HG03097 (cell line): ENCODE results near the gene HPN.
"Not testable (repeated sequence)": the region's sequence is repeated elsewhere in the genome, so short reads cannot be mapped to it uniquely, and the experiment has no call there.

ENCODE experiments used
- ATAC-seq: cut with Tn5 transposase; IDR thresholded peaks from one replicate; pipeline ENCODE4 v1.9.1; 2021; ENCODE audit not compliant: unreplicated experiment, low FRiP score

The HPN gene

DNA sequence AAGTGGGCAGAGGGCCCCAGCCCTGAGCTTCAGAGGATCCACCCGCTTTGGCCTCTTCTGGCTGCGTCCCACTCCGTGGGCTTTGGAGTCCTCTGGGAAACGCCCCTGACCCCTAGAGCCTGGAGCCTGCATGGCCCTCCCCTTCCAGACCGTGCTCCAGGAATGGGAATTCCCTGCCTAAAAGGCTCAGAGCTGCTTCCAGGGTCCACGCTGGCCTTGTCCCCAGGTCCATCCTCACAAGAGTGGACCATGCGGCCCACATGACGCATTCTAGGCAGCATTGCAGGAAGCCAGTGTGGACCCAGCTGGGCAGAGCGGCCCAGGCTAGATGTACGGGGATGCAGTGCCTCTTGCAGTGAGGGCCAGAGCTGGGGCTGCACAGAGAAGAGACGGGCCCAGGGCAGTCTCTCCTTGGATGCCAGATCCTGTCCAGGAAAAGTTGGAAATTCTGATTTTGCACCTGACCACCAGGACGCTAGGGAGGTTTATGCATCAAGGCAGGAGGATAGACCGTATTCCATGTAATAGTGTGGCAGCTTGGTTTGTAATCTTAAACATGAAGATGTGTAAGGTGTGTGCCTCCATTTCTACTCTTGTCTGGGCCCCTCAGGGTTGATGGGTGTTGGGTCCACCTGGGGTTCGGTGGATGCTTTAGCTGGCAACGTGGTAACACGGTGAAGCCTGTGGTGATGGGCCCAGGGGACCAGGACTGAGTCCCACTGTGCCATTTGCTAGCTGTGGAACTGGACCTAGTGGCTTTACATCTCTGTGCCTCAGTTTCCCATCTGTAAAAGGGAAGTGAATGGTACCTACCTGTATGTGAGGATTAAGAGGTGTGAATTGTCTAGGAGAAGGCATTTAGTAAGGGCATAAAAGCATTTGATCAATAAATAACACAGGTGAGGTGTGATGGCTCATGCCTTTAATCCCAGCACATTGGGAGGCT lies 59.3 kb downstream of the HPN start:
- no peak for ATAC-seq

DNA sequence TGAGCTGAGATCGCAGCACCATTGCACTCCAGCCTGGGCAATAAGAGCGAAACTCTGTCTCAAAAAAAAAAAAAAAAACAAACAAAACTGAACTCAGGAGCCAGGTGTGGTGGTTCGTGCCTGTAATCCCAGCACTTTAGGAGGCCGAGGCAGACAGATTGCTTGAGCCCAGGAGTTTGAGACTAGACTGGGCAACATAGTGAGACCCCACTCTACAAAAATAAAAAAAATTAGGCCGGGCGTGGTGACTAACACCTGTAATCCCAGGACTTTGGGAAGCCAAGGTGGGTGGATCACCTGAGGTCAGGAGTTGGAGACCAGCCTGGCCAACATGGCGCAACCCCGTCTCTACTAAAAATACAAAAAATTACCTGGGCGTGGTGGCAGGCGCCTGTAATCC lies 60.4 kb downstream of the HPN start:
- not testable (repeated sequence) for ATAC-seq

DNA sequence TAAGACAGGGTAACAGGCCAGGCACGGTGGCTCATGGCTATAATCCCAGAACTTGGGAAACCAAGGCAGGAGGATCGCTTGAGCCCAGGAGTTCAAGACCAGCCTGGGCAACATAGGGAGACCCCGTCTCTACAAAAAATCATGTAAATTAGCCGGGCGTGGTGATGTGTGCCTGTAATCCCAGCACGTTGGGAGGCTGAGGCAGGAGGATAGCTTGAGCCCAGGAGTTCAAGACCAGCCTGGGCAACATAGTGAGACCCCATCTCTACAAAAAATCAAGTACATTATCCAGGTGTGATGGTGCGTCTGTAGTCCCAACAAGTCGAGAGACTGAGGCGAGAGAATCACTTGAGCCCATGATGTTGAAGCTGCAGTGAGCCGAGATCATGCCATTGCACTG lies 62.1 kb downstream of the HPN start:
- ATAC-seq: not testable (repeated sequence)

DNA sequence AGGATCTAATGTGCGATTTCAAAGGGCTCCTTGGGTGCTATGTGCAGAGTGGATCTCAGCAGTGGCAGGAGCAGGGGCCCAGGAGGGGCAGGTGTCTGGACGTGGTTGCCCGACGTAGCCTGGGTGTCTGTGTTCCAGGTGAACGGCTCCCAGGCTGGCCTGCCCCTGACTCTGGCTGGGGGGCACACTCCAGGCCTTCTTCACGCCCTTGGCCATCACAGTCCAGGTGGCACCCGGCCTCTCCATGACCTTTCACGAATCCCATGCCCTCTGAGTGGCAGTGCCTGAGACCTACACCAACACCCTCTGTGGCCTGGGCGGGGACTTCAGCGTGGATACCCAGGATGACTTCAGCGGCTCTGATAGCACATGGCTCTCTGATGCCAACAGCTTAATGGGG lies 62.8 kb downstream of the HPN start:
- ATAC-seq: no peak

DNA sequence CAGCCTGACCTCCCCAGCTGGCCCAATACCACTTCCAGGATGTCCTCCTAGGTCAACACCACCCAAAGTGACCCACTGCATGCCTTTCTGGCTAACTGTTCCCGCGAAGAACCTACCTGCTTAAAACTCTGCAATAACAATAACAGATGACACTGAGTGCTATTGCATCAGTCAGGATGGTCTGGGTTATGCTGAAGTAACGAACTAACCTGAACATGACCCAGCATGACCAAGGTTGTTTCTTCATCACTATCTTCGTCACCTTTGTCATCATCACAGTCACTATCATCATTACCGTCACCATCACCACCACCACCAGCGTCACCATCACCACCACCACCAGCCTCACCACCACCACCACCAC lies 63.5 kb downstream of the HPN start:
- no peak for ATAC-seq

DNA sequence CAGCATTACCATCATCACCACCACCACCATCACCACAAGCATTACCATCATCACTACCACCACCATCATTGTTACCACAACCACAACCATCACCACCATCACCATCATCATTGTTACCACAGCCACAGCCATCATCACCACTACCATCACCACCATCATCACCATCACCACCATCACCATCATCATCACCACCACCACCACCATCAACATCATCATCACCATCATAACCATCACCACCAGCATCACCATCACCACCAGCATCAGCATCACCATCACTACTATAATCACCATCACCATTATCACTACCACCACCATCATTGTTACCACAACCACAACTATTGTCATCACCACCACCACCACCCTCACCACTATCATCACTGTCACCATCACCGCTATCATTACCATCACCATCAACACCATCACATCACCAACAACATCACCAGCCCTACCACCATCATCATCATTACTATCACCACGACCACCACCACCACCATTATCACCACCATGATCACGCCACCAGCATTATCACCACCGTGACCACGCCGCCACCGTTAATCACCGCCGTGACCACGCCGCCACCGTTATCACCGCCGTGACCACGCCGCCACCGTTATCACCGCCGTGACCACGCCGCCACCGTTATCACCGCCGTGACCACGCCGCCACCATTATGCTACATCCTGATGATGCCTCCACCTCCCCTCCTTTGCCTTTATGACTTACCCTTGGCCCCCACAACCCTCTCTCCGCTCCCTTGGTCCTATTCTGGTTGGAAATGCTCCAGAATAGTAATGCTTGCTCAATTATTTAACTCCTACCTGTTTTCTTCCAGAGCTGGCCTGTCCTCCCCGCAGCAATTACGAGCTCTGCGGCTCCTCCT lies 64.1 kb downstream of the HPN start:
- ATAC-seq: no peak

DNA sequence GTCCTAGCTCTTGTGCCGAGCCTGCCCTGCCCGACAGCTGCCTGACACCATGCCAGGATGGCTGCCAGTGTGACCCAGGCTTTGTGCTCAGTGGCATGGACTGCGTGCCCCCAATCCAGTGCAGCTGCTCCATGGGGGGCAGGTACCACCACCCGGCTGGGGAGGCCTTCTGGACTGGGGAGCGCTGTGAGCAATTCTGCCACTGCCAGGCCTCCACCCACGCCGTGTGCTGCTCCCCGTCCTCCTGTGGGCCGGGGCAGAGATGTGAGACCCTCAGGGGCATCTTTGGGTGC lies 64.7 kb downstream of the HPN start:
- ATAC-seq: no peak

DNA sequence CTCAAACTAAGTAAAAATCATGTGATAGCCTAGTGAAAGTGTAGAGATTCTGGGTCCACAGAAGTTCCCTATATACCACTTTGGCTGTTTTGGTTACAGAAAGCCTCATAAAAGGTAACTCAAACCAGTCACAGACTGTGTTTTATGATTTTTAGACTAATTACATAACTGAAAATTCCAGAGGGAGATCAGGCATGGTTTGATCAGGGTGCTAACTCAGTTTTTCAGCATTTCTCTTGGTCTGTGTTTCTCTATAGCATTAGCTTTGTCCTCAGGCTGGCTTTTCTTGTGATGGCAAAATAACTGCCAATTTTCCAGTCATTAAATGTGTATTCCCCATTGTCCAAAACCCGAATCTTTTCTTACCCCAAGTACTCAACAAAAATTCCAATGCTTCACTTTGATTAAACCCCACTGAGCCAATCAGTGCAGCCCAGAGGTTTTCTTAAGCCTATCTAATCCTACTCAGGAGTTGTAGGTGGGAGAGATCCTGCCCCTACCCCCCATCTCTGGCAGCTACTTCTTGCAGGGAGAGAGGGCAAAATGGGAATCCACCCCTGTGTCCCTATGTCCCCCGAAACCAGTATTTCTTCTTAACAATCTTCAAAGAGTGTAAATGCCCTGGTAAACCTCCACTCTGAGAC lies 65.5 kb downstream of the HPN start:
- no peak for ATAC-seq

DNA sequence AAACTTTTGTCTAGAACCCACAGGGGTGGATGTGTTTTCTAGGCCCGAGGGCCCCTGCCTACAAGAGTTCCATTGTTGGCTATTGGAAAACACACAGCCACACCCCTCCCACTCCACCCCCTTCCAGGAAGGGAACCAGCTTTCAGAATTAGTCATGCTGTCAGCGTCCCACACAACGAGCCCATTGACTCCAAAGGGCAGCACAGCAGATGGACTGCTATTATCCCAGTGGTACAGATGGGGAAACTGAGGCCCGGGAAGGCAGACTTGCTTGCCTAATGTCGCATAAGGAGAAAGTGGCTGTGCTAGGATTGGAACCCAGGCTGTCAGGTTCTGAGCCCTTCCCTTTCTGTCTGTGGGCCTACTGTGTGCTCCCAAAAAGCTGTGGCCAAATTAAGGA lies 66.0 kb downstream of the HPN start:
- no peak for ATAC-seq

DNA sequence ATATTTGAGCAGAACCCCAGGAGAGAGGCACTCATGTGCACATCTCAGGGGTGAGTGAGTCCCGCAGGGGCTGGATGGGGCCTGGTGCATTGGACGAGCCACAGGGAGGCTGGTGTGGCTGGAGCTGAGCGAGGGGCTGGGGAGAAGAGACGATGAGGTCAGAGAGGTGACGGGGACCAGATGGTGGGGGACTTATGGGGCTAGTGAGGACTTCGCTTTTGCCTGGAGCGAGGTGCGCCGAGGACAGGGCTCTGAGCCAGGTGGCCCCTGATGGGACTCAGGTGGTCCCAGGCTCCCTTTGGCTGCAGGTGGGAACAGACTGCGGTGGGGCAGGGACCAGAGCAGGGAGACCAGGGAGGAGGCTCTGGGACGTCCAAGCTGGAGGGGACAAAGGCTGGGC lies 67.2 kb downstream of the HPN start:
- ATAC-seq: no peak

DNA sequence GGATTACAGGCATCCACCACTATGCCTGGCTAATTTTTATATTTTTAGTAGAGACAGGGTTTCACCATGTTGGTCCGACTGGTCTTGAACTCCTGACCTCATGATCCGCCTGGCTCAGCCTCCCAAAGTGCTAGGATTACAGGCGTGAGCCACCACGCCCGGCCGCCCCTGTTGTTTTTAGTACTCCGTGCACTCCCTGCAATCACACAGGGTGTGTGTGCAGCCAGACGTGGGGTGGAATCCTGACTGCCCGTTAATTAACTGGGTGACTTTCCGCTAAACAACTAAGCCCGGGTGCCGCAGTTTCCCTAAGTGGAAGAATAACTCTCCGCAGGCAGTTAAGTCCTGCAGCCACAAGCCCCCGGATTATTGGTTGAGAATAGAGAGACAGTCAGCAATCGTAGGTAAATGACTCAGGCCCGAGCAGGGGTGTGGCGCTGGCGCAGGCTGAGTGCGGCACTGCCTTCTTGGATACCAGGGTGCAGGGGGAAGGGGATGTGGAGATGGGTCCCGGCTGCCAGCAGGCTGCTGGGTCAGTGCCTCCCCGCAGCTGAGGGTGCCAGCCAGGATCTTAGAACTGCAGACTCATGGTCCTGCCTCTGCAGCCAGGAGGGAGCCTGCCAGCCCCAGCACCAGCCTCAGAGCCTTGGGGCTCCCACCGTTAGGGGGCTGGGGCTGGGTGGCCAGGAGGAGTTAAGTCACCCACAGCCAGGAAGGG lies 68.0 kb downstream of the HPN start:
- no peak for ATAC-seq

DNA sequence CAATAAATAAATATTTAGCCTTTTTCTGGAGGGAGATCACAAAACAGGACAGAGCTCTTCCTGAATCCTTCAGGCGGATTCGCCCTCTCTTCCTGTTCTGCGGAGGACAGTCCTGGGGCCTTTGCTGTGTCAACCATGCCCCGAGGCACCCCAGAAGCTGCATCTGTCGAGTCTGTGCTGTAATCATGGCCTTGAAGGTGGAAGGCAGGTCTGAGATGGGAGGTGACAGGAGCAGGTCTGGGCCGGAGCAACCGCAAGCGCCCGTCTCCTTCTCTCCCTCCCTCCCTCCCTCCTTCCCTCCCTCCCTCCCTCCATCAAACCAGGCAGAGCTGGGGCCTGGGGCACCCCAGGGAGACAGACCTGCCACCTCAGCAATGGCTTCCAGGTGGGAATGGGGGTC lies 69.5 kb downstream of the HPN start:
- no peak for ATAC-seq

DNA sequence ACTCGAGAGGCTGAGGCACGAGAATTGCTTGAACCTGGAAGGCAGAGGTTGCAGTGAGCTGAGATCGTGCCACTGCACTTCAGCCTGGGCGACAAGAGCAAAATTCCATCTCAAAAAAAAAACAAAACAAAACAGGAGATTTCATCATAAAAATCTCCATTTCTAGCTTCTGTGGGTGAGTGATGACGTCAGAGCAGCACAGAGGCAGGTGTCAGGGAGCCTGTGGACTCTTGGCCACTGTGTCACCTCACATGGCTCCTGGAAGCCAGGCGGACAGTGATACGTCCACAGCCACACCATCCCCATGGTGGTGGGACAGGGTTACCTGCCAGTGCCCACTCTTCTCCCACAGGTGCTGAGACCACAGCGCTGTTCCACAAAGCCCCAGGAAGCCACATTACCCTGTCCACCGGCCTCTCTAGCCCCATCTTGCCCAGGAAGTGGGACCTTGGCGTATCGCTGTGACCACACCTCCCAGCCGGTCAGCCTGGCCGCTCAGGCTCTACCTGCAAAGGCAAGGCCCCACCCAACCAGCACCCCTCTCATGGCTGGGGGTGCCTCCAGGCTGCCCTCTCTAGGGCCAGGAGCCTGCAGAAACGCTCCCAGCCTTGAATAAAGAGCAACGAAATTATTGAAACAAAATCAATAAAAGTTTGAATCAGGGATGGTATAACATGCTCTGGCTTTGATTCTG lies 71.6 kb downstream of the HPN start:
- no peak for ATAC-seq

DNA sequence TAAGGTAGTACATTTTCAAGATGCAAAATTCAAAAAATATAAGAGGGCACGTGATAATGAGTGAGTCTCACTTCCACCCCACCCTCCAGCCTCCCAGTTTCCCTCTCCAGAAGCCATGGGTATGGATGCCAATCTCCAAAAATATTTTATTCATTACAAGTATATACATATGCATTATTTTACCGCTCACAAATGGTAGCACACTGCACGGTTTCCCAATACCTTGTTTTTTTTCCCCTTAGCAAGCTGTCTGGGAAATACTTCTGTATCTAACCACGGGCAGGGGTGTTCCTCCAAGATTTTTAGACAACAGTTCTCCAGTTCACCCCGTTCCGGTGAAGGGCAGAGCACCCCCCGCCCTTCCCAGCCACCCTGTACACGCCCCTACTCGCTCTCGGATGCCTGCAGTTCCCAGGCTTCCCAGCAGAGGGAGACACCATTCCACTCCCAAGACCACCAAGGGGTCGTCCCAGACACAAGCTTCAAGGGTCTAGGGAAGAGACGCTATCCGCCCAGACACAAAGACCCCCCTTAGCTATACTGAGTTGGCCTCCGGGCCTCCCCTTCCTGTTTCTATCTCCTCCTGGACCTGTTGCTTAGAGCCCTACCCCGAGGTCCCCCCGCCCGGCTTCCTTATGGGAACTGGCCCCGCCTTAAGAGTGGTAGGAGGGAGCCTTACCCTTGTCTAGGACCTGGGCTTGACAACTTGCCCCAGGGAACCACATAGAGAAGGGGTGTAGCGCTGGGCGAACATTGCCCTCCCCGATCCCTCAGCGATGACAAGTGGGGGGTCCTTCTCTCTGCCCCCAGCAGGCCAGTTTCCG lies 73.0 kb downstream of the HPN start:
- no peak for ATAC-seq

DNA sequence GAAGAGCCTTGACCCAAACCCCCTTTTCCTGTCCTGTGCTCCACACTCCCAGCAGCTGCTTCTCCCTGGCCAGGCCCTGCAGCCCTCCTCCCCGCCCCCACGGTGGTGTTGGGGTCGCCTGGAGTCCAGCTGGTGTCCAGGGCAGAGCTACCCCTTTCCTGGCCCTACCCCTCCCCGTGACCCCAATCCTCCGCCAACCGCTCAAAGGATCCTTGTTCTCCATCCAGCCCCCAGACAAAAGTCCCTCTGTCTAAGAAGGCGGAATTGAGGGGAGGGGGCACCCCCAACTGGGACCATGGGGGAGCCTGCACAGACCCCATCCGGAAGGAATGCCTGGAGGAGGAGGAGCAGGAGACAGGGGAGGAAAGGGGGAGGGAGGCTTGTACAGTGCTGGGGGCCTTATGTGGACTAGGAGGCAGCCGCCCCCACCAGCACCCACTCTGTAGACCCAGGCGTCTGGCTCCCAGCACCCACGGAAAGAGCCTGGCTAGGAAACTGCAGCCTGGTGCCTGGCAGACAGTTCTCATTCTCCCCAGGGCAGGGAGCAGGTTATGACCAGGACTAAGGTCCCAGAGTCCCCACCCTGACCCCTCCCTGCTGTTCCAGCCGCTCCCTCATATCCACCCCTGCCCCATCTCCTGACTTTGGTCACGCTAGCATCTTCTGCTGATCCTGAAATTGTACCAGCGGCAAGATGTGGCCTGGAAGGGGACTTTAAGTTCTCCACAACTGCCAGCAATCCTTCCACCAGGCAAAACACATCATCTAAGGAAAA lies 73.8 kb downstream of the HPN start, which contains the start of gene FXYD3:
Gene FXYD3, plus strand, starts transcription at position 647 of the 775 bp plus-strand sequence. CDS start 3,554 bp downstream, outside the sequence.
- no peak for ATAC-seq
